Fibroblast of lung (primary cell): ENCODE measurements around the gene RAP1GAP.

ENCODE experiments used
- CTCF ChIP-seq, 2 donors: IDR thresholded peaks in 1 of 2; conservative IDR thresholded peaks in 1 of 2; 1 replicate in 1 of 2; 2 replicates in 1 of 2; pipeline ENCODE4 v1.5.1; 2011 to 2012; ENCODE audit warnings: low read length in 2 of 2, control low read depth in 1 of 2, inconsistent platforms in 1 of 2, low read depth in 1 of 2, mild to moderate bottlenecking in 1 of 2
- EZH2 ChIP-seq: IDR thresholded peaks from 2 replicates; pipeline ENCODE4 v1.5.1; 2012; ENCODE audit warnings: low read length, control low read depth, mild to moderate bottlenecking; ENCODE audit errors: missing control alignments

- TF ChIP-seq CTCF (conservative IDR thresholded peaks at IDR 0.05 in 1 of 2, IDR thresholded peaks at IDR 0.05 in 1 of 2; ENCODE audit: low read depth in 1 of 2, low read length in 2 of 2) = no peak
- TF ChIP-seq EZH2 = peak; percentile 38
Observed at GRCh38 chr1:21673277-21673780, 4.2 kb upstream of the RAP1GAP start.
